K562 (cell line): ENCODE results near the gene VMP1. TPM values are rescaled to one million over a fixed set of nuclear protein-coding genes. Genes with fewer than 3 reads are reported as not detected.
A peak's percentile ranks its signal among the peaks of the same experiment; 100 is the strongest.

ENCODE experiments used
- DNMT1 ChIP-seq: fragments of 450-650 bp; IDR thresholded peaks from 2 replicates; pipeline ENCODE4 v1.6.1; 2016; ENCODE audit warnings: antibody characterized with exemption, mild to moderate bottlenecking
- MTA3 ChIP-seq: fragments of 450-650 bp; formaldehyde crosslinking; IDR thresholded peaks from 2 replicates; pipeline ENCODE4 v1.6.1; 2017; ENCODE audit warnings: mild to moderate bottlenecking, borderline replicate concordance
- RUNX1 ChIP-seq: sonication (generic); IDR thresholded peaks from 2 replicates; pipeline ENCODE4 v1.6.1; 2016; ENCODE audit warnings: antibody characterized with exemption, low read depth
- ZBED1 ChIP-seq: IDR thresholded peaks from 2 replicates; pipeline ENCODE4 v1.6.1; 2014
- ZBTB8A ChIP-seq: fragments of 450-650 bp; IDR thresholded peaks from 2 replicates; pipeline ENCODE4 v1.6.1; 2018; ENCODE audit warnings: mild to moderate bottlenecking, moderate library complexity; ENCODE audit not compliant: partially characterized antibody
- ZNF197 ChIP-seq: fragments of 200-800 bp; sonication (Bioruptor generic); IDR thresholded peaks from 2 replicates; pipeline ENCODE4 v1.6.1; 2016; ENCODE audit warnings: low read depth, missing genetic modification characterization, missing compliant biosample characterization
- ZNF507 ChIP-seq: conservative IDR thresholded peaks from 2 replicates; pipeline ENCODE4 v1.6.1; 2017; ENCODE audit warnings: missing genetic modification characterization, missing compliant biosample characterization
- ZNF696 ChIP-seq: fragments of 250-450 bp; sonication (Bioruptor Pico); conservative IDR thresholded peaks from 2 replicates; pipeline ENCODE4 v1.4.0; 2020; ENCODE audit warnings: mild to moderate bottlenecking, moderate library complexity
- ZNF77 ChIP-seq: fragments of 250-450 bp; sonication (Bioruptor Pico); IDR thresholded peaks from 2 replicates; pipeline ENCODE4 v1.5.0; 2020
- polyA plus RNA-seq, 8 experiments: library from polyadenylated mRNA; depleted of rRNA in 4 of 8; stranded (reverse) in 5 of 8; unstranded in 3 of 8; fragments of >200 nt; fragmentation: Nextera tagmentation in 2 of 8; fragmentation: Illumina TruSeq in 1 of 8; extraction: Ambion mirVana in 2 of 8; extraction: Trizol in 1 of 8; gene quantifications; 2 replicates each; pipeline versions ENCODE4 v1.2.1 to v1.2.3, GENCODE V29; 2011 to 2014; ENCODE audit warnings: inconsistent platforms in 1 of 8, missing spikeins in 1 of 8
- total RNA-seq, 7 experiments: library from RNA; depleted of rRNA in 6 of 7; stranded (reverse); fragments of >200 nt in 6 of 7; fragmentation: Illumina TruSeq in 2 of 7; extraction: Trizol in 2 of 7; gene quantifications; 2 replicates each; pipeline versions ENCODE4 v1.2.1 to v1.2.3, GENCODE V29; 2011 to 2021; ENCODE audit warnings: low replicate concordance in 1 of 7
- TF ChIP-seq, protein P1 (sequence below): fragments of 250-450 bp; sonication (Bioruptor Pico); IDR thresholded peaks from 2 replicates; pipeline ENCODE4 v1.4.0; 2020; ENCODE audit warnings: mild to moderate bottlenecking, moderate library complexity
- TF ChIP-seq, protein P2 (sequence below): fragments of 250-450 bp; sonication (Bioruptor Pico); IDR thresholded peaks from 2 replicates; pipeline ENCODE4 v1.9.0; 2021; ENCODE audit warnings: mild to moderate bottlenecking
- TF ChIP-seq, protein P3 (sequence below): fragments of 250-450 bp; sonication (Bioruptor Pico); IDR thresholded peaks from 2 replicates; pipeline ENCODE4 v1.5.0; 2020; ENCODE audit warnings: mild to moderate bottlenecking, borderline replicate concordance
- TF ChIP-seq, protein P4 (sequence below), 2 experiments: fragments of 450-650 bp; IDR thresholded peaks; 2 replicates each; pipeline ENCODE4 v1.6.1; 2016; ENCODE audit warnings: mild to moderate bottlenecking in 2 of 2, borderline replicate concordance in 1 of 2, low read depth in 1 of 2, moderate library complexity in 1 of 2

Gene VMP1
- total and polyA plus RNA-seq, 9 of the 15 experiments (the other 6 are each of a cell fraction or from before 2014, with no cell fraction given) = 123 to 304 (median 151) TPM

DNA sequence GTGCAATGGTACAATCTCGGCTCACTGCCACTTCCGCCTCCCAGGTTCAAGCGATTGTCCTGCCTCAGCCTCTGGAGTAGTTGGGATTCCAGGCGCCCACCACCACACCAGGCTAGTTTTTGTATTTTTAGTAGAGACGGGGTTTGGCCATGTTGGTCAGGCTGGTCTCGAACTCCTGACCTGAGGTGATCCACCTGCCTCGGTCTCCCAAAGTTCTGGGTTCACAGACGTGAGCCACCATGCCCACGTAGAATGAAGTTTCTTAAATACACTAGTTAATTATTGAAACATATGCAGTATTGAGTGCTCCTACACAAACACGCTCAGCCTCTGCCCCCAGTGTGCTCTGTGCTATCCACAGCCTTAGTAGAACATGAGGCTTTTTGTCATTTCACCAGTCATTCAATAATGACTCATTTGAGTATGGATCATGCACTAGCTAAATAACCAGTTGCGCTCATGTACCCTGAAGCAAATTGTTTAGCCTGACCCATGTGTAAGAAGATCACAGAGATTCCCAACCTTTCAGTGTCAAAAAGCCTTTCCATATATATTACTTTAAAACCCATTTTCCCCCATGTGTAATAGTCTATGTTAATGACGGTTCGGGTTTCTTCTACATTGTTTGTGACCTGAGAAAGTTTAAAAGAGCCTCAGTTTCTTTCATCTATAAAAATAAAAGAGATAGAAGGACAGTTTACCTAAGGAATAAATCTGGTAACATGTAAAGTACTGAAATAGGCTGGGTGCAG, 135.6 kb downstream of the VMP1 start (continued):
- TF ChIP-seq, protein P1, sequence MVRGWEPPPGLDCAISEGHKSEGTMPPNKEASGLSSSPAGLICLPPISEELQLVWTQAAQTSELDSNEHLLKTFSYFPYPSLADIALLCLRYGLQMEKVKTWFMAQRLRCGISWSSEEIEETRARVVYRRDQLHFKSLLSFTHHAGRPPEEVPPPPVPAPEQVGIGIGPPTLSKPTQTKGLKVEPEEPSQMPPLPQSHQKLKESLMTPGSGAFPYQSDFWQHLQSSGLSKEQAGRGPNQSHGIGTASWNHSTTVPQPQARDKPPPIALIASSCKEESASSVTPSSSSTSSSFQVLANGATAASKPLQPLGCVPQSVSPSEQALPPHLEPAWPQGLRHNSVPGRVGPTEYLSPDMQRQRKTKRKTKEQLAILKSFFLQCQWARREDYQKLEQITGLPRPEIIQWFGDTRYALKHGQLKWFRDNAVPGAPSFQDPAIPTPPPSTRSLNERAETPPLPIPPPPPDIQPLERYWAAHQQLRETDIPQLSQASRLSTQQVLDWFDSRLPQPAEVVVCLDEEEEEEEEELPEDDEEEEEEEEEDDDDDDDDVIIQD = no peak
- TF ChIP-seq, protein P2, sequence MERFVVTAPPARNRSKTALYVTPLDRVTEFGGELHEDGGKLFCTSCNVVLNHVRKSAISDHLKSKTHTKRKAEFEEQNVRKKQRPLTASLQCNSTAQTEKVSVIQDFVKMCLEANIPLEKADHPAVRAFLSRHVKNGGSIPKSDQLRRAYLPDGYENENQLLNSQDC = peak; percentile 58; the same call in 1 of the 2 replicates
- peak; percentile 79 for TF ChIP-seq ZNF696 (CRISPR knock-in tag)
- TF ChIP-seq ZBED1 = peak; percentile 98
- TF ChIP-seq RUNX1 = peak; percentile 79; the same call in 1 of the 2 replicates
- TF ChIP-seq, protein P3, sequence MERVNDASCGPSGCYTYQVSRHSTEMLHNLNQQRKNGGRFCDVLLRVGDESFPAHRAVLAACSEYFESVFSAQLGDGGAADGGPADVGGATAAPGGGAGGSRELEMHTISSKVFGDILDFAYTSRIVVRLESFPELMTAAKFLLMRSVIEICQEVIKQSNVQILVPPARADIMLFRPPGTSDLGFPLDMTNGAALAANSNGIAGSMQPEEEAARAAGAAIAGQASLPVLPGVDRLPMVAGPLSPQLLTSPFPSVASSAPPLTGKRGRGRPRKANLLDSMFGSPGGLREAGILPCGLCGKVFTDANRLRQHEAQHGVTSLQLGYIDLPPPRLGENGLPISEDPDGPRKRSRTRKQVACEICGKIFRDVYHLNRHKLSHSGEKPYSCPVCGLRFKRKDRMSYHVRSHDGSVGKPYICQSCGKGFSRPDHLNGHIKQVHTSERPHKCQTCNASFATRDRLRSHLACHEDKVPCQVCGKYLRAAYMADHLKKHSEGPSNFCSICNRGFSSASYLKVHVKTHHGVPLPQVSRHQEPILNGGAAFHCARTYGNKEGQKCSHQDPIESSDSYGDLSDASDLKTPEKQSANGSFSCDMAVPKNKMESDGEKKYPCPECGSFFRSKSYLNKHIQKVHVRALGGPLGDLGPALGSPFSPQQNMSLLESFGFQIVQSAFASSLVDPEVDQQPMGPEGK = peak; percentile 93
- TF ChIP-seq, protein P4, sequence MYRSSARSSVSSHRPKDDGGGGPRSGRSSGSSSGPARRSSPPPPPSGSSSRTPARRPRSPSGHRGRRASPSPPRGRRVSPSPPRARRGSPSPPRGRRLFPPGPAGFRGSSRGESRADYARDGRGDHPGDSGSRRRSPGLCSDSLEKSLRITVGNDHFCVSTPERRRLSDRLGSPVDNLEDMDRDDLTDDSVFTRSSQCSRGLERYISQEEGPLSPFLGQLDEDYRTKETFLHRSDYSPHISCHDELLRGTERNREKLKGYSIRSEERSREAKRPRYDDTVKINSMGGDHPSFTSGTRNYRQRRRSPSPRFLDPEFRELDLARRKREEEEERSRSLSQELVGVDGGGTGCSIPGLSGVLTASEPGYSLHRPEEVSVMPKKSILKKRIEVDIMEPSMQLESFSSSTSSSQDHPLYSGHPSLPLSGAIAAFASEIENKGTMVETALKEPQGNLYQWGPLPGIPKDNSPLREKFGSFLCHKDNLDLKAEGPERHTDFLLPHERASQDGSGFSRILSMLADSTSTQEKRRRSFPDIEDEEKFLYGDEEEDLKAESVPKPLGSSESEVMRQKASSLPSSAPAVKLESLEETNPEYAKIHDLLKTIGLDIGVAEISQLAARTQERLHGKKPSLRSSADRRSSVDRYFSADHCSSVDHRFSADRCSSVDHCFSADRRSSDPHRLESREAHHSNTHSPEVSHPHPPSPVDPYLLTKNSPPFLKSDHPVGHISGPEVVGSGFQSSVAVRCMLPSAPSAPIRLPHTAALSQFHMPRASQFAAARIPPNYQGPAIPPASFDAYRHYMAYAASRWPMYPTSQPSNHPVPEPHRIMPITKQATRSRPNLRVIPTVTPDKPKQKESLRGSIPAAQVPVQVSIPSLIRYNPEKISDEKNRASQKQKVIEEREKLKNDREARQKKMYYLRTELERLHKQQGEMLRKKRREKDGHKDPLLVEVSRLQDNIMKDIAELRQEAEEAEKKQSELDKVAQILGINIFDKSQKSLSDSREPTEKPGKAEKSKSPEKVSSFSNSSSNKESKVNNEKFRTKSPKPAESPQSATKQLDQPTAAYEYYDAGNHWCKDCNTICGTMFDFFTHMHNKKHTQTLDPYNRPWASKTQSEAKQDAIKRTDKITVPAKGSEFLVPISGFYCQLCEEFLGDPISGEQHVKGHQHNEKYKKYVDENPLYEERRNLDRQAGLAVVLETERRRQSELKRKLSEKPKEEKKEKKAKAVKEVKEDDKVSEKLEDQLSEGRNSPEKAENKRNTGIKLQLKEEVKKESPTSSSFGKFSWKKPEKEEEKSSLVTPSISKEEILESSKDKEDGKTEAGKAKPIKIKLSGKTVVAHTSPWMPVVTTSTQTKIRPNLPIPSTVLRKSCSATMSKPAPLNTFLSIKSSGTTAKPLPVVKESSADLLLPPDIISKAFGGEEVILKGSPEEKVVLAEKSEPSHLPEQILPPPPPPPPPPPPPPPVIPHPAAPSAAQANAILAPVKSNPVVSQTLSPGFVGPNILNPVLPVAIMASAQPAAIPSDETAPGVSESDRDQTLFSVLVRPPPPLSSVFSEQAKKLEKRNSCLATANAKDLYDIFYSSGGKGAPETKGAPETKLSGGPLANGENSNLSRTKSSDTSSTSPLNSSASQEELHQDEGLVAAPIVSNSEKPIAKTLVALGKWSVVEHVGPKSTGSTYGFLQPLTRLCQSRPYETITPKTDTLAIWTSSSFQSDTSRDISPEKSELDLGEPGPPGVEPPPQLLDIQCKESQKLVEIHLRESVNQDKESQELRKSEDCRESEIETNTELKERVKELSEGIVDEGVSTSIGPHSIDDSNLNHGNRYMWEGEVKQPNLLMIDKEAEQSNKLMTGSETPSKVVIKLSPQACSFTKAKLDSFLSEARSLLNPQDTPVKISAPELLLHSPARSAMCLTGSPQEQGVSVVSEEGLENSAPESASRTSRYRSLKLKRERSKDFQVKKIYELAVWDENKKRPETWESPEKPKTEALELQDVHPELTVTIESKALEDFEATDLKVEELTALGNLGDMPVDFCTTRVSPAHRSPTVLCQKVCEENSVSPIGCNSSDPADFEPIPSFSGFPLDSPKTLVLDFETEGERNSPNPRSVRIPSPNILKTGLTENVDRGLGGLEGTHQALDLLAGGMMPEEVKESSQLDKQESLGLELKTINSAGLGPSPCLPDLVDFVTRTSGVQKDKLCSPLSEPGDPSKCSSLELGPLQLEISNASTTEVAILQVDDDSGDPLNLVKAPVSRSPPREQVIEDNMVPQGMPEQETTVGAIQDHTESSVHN (IDR thresholded peaks at IDR 0.05; ENCODE audit: borderline replicate concordance in 1 of 2, low read depth in 1 of 2) = 0 out of 4 replicates have a peak, but pooled peaks of 1 of the 2 experiments have one; percentile 71
- no peak for TF ChIP-seq ZBTB8A
- no peak for TF ChIP-seq DNMT1
- TF ChIP-seq ZNF197 (CRISPR knock-in tag) = peak; percentile 85
- TF ChIP-seq MTA3 = peak; percentile 80
- peak; percentile 86; the same call in 1 of the 2 replicates for TF ChIP-seq ZNF77 (CRISPR knock-in tag)
- TF ChIP-seq ZNF507 (tag) = no peak
